VCaP (cell line): ENCODE results near the gene DDR2.

Experiments
- H3K27ac ChIP-seq: fragments of 450-650 bp; 2 replicates; pipeline ENCODE4 v1.5.1; 2017
- TF ChIP-seq, protein P1 (sequence below): fragments of 450-650 bp; conservative IDR thresholded peaks from 2 replicates; pipeline ENCODE4 v1.5.1; 2017; ENCODE audit warnings: mild to moderate bottlenecking, moderate library complexity

DDR2 gene

DNA sequence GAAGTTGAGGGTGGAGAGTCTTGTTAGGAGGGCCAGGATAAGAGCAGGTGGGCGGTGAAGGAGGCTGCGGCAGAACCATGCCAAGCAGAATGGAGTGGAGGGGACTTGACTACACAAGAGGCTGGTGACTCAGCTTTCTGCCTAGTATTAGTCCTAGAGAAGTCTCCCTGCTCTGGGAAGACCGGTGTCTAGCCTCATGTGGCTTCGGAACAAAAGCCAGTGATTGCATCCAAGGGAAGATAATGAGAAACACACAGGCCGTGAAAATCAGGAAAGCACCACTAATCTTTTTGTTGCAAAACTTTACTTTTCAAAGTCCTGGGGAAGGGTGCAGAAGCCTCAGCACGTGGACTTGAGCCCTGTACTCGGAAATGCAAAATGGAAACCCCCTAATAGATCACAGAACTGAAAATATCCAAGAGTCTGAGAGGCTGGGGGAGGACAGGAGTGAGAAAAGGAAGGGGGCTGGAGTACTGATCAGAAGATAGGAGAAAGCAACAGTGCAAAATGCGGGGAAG, 31.4 kb downstream of the DDR2 start:
- TF ChIP-seq, protein P1, sequence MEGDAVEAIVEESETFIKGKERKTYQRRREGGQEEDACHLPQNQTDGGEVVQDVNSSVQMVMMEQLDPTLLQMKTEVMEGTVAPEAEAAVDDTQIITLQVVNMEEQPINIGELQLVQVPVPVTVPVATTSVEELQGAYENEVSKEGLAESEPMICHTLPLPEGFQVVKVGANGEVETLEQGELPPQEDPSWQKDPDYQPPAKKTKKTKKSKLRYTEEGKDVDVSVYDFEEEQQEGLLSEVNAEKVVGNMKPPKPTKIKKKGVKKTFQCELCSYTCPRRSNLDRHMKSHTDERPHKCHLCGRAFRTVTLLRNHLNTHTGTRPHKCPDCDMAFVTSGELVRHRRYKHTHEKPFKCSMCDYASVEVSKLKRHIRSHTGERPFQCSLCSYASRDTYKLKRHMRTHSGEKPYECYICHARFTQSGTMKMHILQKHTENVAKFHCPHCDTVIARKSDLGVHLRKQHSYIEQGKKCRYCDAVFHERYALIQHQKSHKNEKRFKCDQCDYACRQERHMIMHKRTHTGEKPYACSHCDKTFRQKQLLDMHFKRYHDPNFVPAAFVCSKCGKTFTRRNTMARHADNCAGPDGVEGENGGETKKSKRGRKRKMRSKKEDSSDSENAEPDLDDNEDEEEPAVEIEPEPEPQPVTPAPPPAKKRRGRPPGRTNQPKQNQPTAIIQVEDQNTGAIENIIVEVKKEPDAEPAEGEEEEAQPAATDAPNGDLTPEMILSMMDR: no peak

DNA sequence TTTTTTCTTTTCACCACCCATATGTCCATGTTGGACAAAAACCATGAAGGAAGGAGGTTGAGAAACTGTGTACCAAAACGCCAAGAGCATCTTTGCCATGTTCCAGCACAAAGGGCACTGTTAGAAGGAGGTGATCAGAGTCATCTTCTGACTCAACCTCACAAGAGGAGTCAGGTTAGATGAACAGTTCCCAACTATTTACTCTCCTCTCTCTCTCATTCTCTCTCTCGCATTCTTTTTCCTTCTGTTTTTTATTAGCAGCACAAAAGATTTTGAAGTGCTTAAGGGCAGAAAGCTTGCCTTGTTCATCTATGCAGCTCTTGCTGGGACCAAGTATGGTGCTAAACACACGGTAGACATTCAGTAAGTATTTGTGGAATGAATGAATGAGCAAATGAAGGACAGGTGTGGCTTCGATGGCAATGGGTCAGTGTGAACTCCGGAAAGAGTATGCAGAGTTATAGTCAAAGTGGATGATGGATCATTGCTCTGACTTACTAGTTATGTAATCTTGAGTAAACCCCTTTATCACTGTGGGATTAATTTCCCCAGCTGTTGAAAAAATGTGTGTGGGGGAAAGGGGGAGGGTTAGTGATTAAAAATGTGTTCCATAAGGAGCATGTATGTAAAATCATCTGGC, 33.9 kb downstream of the DDR2 start:
- TF ChIP-seq, protein P1: no peak
- H3K27ac ChIP-seq: no peak overlapping the region

More for the DNA sequence above, 31.4 kb downstream of the DDR2 start:
- H3K27ac ChIP-seq: no peak overlapping the region

DNA sequence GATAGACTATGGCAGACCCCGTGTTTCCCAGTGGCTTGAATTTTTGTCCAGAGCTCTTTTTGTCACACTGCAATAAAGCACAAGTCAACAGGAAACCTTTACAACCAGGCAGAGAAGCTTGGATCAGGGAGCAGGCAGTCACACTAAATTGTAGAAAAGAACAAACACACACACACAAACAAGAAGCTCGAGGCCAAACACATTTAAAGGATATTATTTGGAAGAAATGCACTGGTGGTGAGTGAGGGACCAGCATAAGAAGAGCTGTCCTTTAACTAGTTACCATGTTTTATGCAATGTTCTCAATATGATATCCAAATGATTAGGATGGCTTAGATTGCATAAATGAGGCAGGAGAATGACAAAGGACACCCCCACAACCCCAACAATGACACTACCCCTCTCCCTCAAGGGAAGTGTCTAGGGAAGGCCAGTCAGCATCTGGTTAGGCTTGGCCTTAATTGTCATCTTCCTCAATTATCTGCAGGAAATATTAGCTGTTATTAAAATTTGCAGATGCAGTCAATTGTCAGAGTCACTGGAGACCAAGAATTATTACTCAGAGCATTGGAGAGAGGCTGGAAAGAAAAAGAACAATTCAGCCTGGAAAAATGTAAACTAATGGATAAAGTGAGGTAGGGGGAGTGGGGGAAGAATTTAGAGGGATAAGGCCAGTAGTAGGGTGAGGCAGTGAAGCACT, 35.3 kb downstream of the DDR2 start:
- H3K27ac ChIP-seq: no peak overlapping the region
- TF ChIP-seq, protein P1: no peak

DNA sequence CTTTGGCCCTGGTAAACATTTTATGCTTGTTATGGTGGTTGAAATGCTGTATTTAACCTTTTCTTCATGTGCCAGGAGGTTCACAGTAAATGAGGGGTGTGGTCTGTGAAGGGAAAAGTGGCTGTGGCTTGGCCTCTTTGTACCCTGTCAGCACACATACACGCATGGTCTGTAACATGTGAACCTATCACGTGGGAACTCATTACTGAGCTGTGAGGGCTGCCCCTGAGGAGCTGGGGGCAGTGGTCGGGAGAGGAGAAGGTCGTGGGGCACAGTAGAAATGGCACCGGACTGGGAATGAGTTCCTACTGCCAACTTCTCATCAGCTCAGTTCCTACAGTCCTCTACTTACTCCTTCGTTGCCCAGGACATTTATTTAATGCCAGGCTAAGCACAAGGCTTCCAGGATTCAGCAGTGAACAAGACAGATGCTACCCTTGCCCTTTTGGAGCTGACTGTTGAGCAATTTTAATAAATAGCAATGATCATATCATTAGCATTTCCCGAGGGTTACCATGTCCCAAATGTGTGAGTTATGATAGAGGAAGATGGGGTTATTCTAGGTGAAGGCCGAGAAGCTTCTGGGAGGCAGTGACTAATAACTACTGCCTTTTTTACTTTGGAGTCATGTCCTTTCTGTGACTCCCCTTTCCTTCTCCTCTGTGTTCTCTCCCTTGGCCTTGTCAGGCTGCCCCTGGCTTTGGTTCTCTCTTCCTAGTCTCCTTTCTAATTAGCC, 38.8 kb downstream of the DDR2 start:
- TF ChIP-seq, protein P1: no peak
- no peak overlapping the region for H3K27ac ChIP-seq

DNA sequence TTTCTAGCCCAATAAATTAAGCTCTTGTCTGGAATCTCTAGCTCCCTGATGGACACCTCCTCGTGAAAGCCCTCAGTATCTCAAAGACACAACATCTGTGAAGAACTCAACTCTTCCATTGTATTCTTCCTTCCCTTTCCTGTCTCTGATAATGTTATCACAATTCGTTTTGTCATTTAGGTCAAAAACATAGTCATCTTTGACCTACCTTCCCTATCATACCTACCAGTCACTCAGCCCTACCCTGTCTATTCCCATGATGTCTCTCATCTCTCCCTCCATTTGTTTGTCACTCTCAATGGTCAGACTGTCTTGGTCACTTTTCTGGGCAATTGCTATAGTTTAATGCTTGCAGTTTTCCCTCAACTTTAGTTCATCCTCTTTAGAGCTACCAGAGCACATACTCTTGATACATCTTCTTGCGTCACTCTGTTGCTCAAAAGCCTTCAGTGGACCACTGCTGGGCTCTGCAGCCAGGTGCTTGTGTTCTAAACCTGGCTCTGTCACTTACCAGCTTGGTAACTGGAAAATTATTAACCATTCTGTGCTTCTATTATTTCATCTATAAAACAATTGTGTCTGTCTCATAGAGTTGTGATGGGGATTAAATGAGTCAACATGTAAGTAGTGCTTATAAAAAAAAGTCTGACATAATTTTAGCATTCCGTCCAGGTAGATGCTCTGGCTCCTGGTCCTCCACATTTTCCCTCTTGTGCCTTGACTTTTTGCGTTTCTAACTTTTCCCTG, 39.6 kb downstream of the DDR2 start:
- TF ChIP-seq, protein P1: no peak
- H3K27ac ChIP-seq: no peak overlapping the region

DNA sequence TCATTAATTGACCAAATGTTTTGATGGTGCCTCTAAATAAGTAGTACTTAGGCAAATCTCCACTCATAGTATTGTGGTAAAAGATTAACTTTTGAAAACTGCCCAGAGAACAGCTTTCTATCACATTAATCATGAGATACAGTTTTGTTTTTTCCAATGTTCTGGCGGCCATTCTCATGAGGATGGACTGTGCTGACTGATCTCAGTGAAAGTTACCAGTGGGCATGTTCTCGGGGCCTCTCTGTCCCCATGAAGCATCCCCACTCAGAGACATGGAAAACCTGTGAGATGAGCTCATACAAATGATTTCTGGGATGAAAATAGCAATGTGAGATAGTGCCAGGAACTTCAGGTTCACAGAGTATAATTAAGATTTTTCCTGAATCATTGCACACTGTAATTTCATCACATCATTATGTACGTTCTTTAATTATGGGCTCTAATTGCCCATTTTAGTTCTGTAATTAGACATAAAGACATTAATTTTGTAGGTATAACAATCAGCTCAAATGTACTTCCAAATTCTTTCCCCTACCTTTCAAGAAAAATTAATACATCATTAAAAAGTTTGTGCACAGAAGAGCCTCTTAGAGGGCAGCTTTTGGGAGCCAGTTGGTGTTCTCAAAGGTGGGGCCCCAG, 40.5 kb downstream of the DDR2 start:
- H3K27ac ChIP-seq: no peak overlapping the region
- TF ChIP-seq, protein P1: no peak
